Measurements from ENCODE around the gene CLEC3A. TPM values are rescaled to one million over a fixed set of nuclear protein-coding genes. Genes with fewer than 3 reads are reported as not detected.

The CLEC3A gene
- total RNA-seq, 1 experiment from 2014 or later: not detected

GRCh38 chr16:78081341-78081740, 59.0 kb downstream of the CLEC3A start:
- H3K9me2 ChIP-seq (replicated peaks; ENCODE audit: low read length): no peaks in the 10 kb centered on the region
- no peak overlapping the region for H3K27ac ChIP-seq (ENCODE audit: low read length)
- no peak overlapping the region for H3K4me2 ChIP-seq (ENCODE audit: low read length)
- H3K27me3 ChIP-seq (ENCODE audit: low read length): peaks cover 26% of the 10 kb centered on the region
- H3F3A ChIP-seq (ENCODE audit: low read length, unreplicated experiment): no peaks in the 10 kb centered on the region
- H3K9ac ChIP-seq (ENCODE audit: low read length): no peak overlapping the region
- BruUV-seq (replicated peaks): no TSS peak
- H3K4me3 ChIP-seq (ENCODE audit: low read length): no peak overlapping the region
- TF ChIP-seq EZH2phosphoT487 (IDR thresholded peaks at IDR 0.05; ENCODE audit: borderline replicate concordance, low read length): no peak
- TF ChIP-seq EZH2 (IDR thresholded peaks at IDR 0.05; ENCODE audit: low read length, unreplicated experiment): no peak
- TF ChIP-seq CTCF (conservative IDR thresholded peaks at IDR 0.05; ENCODE audit: low read depth, low read length): no peak
- ATAC-seq (no peak), DNase-seq (no peak)
- ChIA-PET POLR2A (ENCODE audit: unreplicated experiment) (no interaction called here), CTCF (no interaction called here)
- intact Hi-C loops (cut with micrococcal nuclease): no loop called here
- no peaks in the 10 kb centered on the region for H4K20me1 ChIP-seq (ENCODE audit: low read length)
- H3K36me3 ChIP-seq (ENCODE audit: low read depth, low read length): no peaks in the 10 kb centered on the region
- no peaks in the 10 kb centered on the region for H3K4me1 ChIP-seq (ENCODE audit: insufficient read depth, low read length)
- H3K9me3 ChIP-seq (ENCODE audit: low read length): no peaks in the 10 kb centered on the region
- no peak overlapping the region for H2AFZ ChIP-seq (ENCODE audit: low read length)
- no peaks in the 10 kb centered on the region for H3K79me2 ChIP-seq (ENCODE audit: low read length)

Other genes starting within 250 kb of the CLEC3A start
- 0.29 and 0.47 TPM in 2 replicates for gene VAT1L, start 234.0 kb upstream of the CLEC3A start, total RNA-seq (2014; rRNA removed)
- gene WWOX, start 77.1 kb downstream of the CLEC3A start, total RNA-seq (2014; rRNA removed): 28.3 and 60.7 TPM in 2 replicates

Measured in PC-3 (cell line).